Peyer's patch (tissue), 4 donors: ENCODE results near the gene TMED1.

ENCODE experiments used
- CTCF ChIP-seq, 6 experiments: fragments of 450-650 bp in 4 of 6; fragments of 200-600 bp in 2 of 6; sonication (generic) in 1 of 6; IDR thresholded peaks; one replicate each; pipeline ENCODE4 v1.5.1; 2017 to 2019; ENCODE audit warnings: antibody characterized with exemption in 6 of 6, mild to moderate bottlenecking in 3 of 6, moderate library complexity in 1 of 6
- POLR2A ChIP-seq, 2 donors: fragments of 450-650 bp; IDR thresholded peaks; one replicate each; pipeline ENCODE4 v1.5.1; 2017; ENCODE audit warnings: antibody characterized with exemption in 2 of 2, mild to moderate bottlenecking in 2 of 2, moderate library complexity in 2 of 2

GRCh38 chr19:10802479-10802878 is 33.5 kb downstream of the TMED1 start:
- TF ChIP-seq CTCF (IDR thresholded peaks at IDR 0.05) (no peak), POLR2A (IDR thresholded peaks at IDR 0.05) (no peak)
